ENCODE measurements around the gene NOLC1. TPM values are rescaled to one million over a fixed set of nuclear protein-coding genes. Genes with fewer than 3 reads are reported as not detected.

NOLC1 gene
- total RNA-seq, 2 donors from 2014 or later = 92.0 to 93.5 TPM

DNA sequence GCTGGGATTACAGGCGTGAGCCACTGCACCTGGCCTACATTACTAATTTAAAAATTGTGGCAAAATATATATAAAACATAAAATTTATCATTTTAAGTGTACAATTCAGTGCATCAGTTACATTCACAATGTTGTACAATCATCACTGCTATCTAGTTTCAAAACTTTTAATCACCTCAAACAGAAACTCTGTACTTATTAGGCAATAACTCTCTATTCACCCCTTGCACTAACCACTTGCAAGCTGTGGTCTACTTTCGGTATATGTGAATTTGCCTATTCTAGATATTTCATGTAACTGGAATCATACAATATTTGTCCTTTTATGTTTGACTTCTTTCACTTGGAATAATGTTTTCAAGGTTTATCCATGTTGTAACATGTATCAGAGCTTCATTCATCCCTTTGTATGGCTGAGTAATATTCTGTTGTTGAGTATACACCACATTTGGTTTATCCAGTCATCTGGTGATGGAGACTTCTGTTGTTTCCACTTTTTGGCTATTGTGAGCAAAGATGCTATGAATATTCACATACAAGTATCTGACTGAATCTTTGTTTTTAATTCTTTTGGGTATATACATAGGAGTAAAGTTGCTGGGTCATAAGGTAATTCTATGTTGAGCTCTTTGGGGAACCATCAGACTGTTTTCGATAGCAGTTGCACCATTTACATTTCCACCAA is 59.6 kb downstream of the NOLC1 start:
- Histone ChIP-seq H3K9me3 (ENCODE audit: control insufficient read depth, low read length) (no peaks in the 10 kb centered on the region), H3K9ac (ENCODE audit: extremely low read depth, low read length, poor library complexity, severe bottlenecking) (no peak overlapping the region), H3K4me3 (ENCODE audit: low read length) (no peak overlapping the region), H3K36me3 (ENCODE audit: control insufficient read depth, insufficient read depth, low read length) (no peaks in the 10 kb centered on the region), H3K27ac (ENCODE audit: low read depth, low read length) (no peak overlapping the region), H3K4me1 (ENCODE audit: control insufficient read depth, insufficient read depth, low read length) (no peaks in the 10 kb centered on the region), H3K27me3 (ENCODE audit: control insufficient read depth, insufficient read depth, low read length, poor library complexity, severe bottlenecking) (no peaks in the 10 kb centered on the region)
- TF ChIP-seq, protein P1, sequence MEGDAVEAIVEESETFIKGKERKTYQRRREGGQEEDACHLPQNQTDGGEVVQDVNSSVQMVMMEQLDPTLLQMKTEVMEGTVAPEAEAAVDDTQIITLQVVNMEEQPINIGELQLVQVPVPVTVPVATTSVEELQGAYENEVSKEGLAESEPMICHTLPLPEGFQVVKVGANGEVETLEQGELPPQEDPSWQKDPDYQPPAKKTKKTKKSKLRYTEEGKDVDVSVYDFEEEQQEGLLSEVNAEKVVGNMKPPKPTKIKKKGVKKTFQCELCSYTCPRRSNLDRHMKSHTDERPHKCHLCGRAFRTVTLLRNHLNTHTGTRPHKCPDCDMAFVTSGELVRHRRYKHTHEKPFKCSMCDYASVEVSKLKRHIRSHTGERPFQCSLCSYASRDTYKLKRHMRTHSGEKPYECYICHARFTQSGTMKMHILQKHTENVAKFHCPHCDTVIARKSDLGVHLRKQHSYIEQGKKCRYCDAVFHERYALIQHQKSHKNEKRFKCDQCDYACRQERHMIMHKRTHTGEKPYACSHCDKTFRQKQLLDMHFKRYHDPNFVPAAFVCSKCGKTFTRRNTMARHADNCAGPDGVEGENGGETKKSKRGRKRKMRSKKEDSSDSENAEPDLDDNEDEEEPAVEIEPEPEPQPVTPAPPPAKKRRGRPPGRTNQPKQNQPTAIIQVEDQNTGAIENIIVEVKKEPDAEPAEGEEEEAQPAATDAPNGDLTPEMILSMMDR (conservative IDR thresholded peaks at IDR 0.05) = no peak
- Mint-ChIP-seq H3K36me3 (ENCODE audit: low read depth) (no peaks in the 10 kb centered on the region), H3K27ac (no peak overlapping the region), H3K4me3 (no peak overlapping the region), H3K27me3 (ENCODE audit: insufficient read depth) (peaks cover 8% of the 10 kb centered on the region), H3K4me1 (no peaks in the 10 kb centered on the region), H3K9me3 (peaks cover 4% of the 10 kb centered on the region)
- no peak for DNase-seq
- 84% methylated on average over 3 of the region's 3 CpGs; no CpG with 5 or more reads in 1 of the 2 experiments for WGBS, 2 experiments (ENCODE audit: insufficient coverage in 1 of 2, insufficient read length in 1 of 2)

Other genes with a start within 250 kb of the NOLC1 start
- 10 to 100 TPM; 18.0 to 19.7 TPM for gene ARMH3, start 96.2 kb upstream of the NOLC1 start, total RNA-seq
- 10 to 100 TPM; 19.6 to 20.8 TPM for gene HPS6, start 87.0 kb upstream of the NOLC1 start, total RNA-seq
- gene LDB1, start 32.0 kb upstream of the NOLC1 start, total RNA-seq = 10 to 100 TPM; 72.0 to 82.6 TPM
- gene PPRC1, start 19.3 kb upstream of the NOLC1 start, total RNA-seq = 10 to 100 TPM; 44.5 to 44.7 TPM
- gene ELOVL3, start 73.9 kb downstream of the NOLC1 start, total RNA-seq = not detected
- gene PITX3, start 89.1 kb downstream of the NOLC1 start, total RNA-seq = not detected
- gene GBF1, start 93.1 kb downstream of the NOLC1 start, total RNA-seq = 10 to 100 TPM; 31.1 to 31.4 TPM
- 10 to 100 TPM; 28.7 to 45.2 TPM for gene NFKB2, start 243.3 kb downstream of the NOLC1 start, total RNA-seq